CD4-positive, alpha-beta T cell treated with Interleukin-10 for 1 hour (primary cell): Measurements from ENCODE around the gene GPX3.

Experiments used
- DNase-seq: peaks from one replicate; pipeline ENCODE4 v3.0.0-alpha.2; 2020

GPX3 gene

GRCh38 chr5:151014680-151015343, 5.6 kb upstream of the GPX3 start:
- DNase-seq = no peak

- DNase-seq = no peak
Observed at GRCh38 chr5:151015974-151016587, 4.3 kb upstream of the GPX3 start.

- DNase-seq = no peak
Observed at GRCh38 chr5:151016700-151017099, 3.7 kb upstream of the GPX3 start.

GRCh38 chr5:151017897-151018296, 2.5 kb upstream of the GPX3 start:
- DNase-seq = no peak

GRCh38 chr5:151018846-151019245, 1.5 kb upstream of the GPX3 start:
- DNase-seq = no peak

- DNase-seq = no peak
Observed at GRCh38 chr5:151019331-151019730, 1.1 kb upstream of the GPX3 start.

- DNase-seq = no peak
Observed at GRCh38 chr5:151021746-151022145, 1.4 kb downstream of the GPX3 start.

- DNase-seq = no peak
Observed at GRCh38 chr5:151022511-151023018, 2.2 kb downstream of the GPX3 start.

- no peak for DNase-seq
Observed at GRCh38 chr5:151023047-151023615, 2.7 kb downstream of the GPX3 start.

- DNase-seq = no peak
Observed at GRCh38 chr5:151023651-151024050, 3.3 kb downstream of the GPX3 start.

- no peak for DNase-seq
Observed at GRCh38 chr5:151024440-151025249, 4.3 kb downstream of the GPX3 start.

GRCh38 chr5:151025250-151025606, 4.8 kb downstream of the GPX3 start:
- DNase-seq = no peak

- DNase-seq = no peak
Observed at GRCh38 chr5:151026088-151026487, 5.7 kb downstream of the GPX3 start.

GRCh38 chr5:151026679-151027078, 6.3 kb downstream of the GPX3 start:
- no peak for DNase-seq

- DNase-seq = no peak
Observed at GRCh38 chr5:151027961-151028479, 7.6 kb downstream of the GPX3 start.

- no peak for DNase-seq
Observed at GRCh38 chr5:151028717-151029116, 8.3 kb downstream of the GPX3 start.

GRCh38 chr5:151029179-151030055, 9.0 kb downstream of the GPX3 start:
- no peak for DNase-seq

- DNase-seq = no peak
Observed at GRCh38 chr5:151030056-151030336, 9.6 kb downstream of the GPX3 start.

- DNase-seq = no peak
Observed at GRCh38 chr5:151030379-151030778, 10.0 kb downstream of the GPX3 start.

GRCh38 chr5:151031554-151031953, 11.2 kb downstream of the GPX3 start:
- no peak for DNase-seq

GRCh38 chr5:151033217-151033934, 13.0 kb downstream of the GPX3 start:
- no peak for DNase-seq
